Stimulated activated CD8-positive, alpha-beta memory T cell treated with anti-CD3 and anti-CD28 coated beads, Interleukin-2, amount 100 ng/mL, for 1 hour (primary cell): ENCODE results near the gene WDR35.
"Not testable (repeated sequence)": the region's sequence is repeated elsewhere in the genome, so short reads cannot be mapped to it uniquely, and the experiment has no call there.

Experiments
- DNase-seq, 2 donors: peaks; one replicate each; pipeline ENCODE4 v3.0.0-alpha.2; 2020; ENCODE audit warnings: low read depth in 2 of 2

The WDR35 gene

GRCh38 chr2:19942199-19942598, 47.7 kb downstream of the WDR35 start:
- DNase-seq, result no peak

GRCh38 chr2:19937004-19937403, 52.9 kb downstream of the WDR35 start:
- no peak for DNase-seq

- DNase-seq, result no peak
Observed at GRCh38 chr2:19936203-19936602, 53.7 kb downstream of the WDR35 start.

- no peak for DNase-seq
Observed at GRCh38 chr2:19933351-19933981, 56.4 kb downstream of the WDR35 start.

GRCh38 chr2:19932928-19933327, 57.0 kb downstream of the WDR35 start:
- no peak for DNase-seq

GRCh38 chr2:19929226-19929625, 60.7 kb downstream of the WDR35 start:
- no peak for DNase-seq

GRCh38 chr2:19927816-19928215, 62.1 kb downstream of the WDR35 start:
- DNase-seq, result not testable (repeated sequence)

- DNase-seq, result not testable (repeated sequence)
Observed at GRCh38 chr2:19924526-19924925, 65.4 kb downstream of the WDR35 start.

GRCh38 chr2:19922188-19922587, 67.7 kb downstream of the WDR35 start:
- not testable (repeated sequence) for DNase-seq

GRCh38 chr2:19916385-19916950, 73.4 kb downstream of the WDR35 start:
- no peak for DNase-seq

GRCh38 chr2:19914266-19914975, 75.5 kb downstream of the WDR35 start:
- no peak for DNase-seq

GRCh38 chr2:19911808-19912509, 77.9 kb downstream of the WDR35 start:
- no peak for DNase-seq

- no peak for DNase-seq
Observed at GRCh38 chr2:19902216-19902740, 87.6 kb downstream of the WDR35 start.

GRCh38 chr2:19901442-19902215, 88.3 kb downstream of the WDR35 start, which contains the start of gene TTC32:
TTC32 (minus strand) TSS chr2:19901983; CDS start chr2:19901854, 129 bp downstream.
- DNase-seq, result peak; percentile 85 to 87

GRCh38 chr2:19900931-19901441, 88.9 kb downstream of the WDR35 start:
- no peak for DNase-seq

GRCh38 chr2:19899985-19900930, 89.6 kb downstream of the WDR35 start:
- DNase-seq, result no peak

- no peak for DNase-seq
Observed at GRCh38 chr2:19898592-19899329, 91.1 kb downstream of the WDR35 start.

- no peak for DNase-seq
Observed at GRCh38 chr2:19897623-19898245, 92.2 kb downstream of the WDR35 start.

- no peak for DNase-seq
Observed at GRCh38 chr2:19895535-19895934, 94.4 kb downstream of the WDR35 start.
